Measurements from ENCODE around the gene KRT222.

KRT222 gene

GRCh38 chr17:40651939-40652338 lies 13.0 kb downstream of the KRT222 start:
- no peak for DNase-seq

GRCh38 chr17:40648384-40648968 lies 16.5 kb downstream of the KRT222 start:
- no peak for DNase-seq

- DNase-seq, result peak; percentile 77
Measured at GRCh38 chr17:40647624-40648383, 17.2 kb downstream of the KRT222 start, which contains the start of gene SMARCE1. TSS of gene SMARCE1 (minus strand) at chr17:40647818. CDS start at chr17:40645802, 2,016 bp downstream.

GRCh38 chr17:40646791-40647623 lies 18.0 kb downstream of the KRT222 start:
- DNase-seq, result peak; percentile 47

- no peak for DNase-seq
Measured at GRCh38 chr17:40645943-40646342, 19.0 kb downstream of the KRT222 start.

GRCh38 chr17:40645291-40645690 lies 19.7 kb downstream of the KRT222 start:
- DNase-seq, result no peak

GRCh38 chr17:40637931-40638330 lies 27.0 kb downstream of the KRT222 start:
- DNase-seq, result no peak

- no peak for DNase-seq
Measured at GRCh38 chr17:40633871-40634270, 31.1 kb downstream of the KRT222 start.

GRCh38 chr17:40632216-40632615 lies 32.8 kb downstream of the KRT222 start:
- no peak for DNase-seq

GRCh38 chr17:40629842-40630241 lies 35.1 kb downstream of the KRT222 start:
- DNase-seq, result no peak

GRCh38 chr17:40625311-40625710 lies 39.7 kb downstream of the KRT222 start:
- DNase-seq, result peak; percentile 36

- no peak for DNase-seq
Measured at GRCh38 chr17:40623419-40624210, 41.4 kb downstream of the KRT222 start.

- DNase-seq, result no peak
Measured at GRCh38 chr17:40622509-40622928, 42.5 kb downstream of the KRT222 start.

GRCh38 chr17:40621578-40621977 lies 43.4 kb downstream of the KRT222 start:
- DNase-seq, result no peak

GRCh38 chr17:40621019-40621418 lies 44.0 kb downstream of the KRT222 start:
- no peak for DNase-seq

- DNase-seq, result no peak
Measured at GRCh38 chr17:40618754-40619625, 46.0 kb downstream of the KRT222 start.

GRCh38 chr17:40617678-40618240 lies 47.2 kb downstream of the KRT222 start:
- no peak for DNase-seq

GRCh38 chr17:40616592-40616991 lies 48.4 kb downstream of the KRT222 start:
- no peak for DNase-seq

- DNase-seq, result no peak
Measured at GRCh38 chr17:40615841-40616476, 49.0 kb downstream of the KRT222 start.

- peak; percentile 75 for DNase-seq
Measured at GRCh38 chr17:40615068-40615840, 49.7 kb downstream of the KRT222 start.

Measured in RPMI8226 (cell line).